B cell (primary cell): ENCODE data around the gene ATP11A. TPM values are rescaled to one million over a fixed set of nuclear protein-coding genes. Genes with fewer than 3 reads are reported as not detected.

Source experiments
- ATAC-seq: fragments of 200-7000 bp; cut with Tn5 transposase; one replicate; pipeline ENCODE4 v1.10.0; 2021; ENCODE audit warnings: low read depth, mild to moderate bottlenecking, moderate number of reproducible peaks, moderate library complexity
- CTCF ChIA-PET: fragments of 350-600 bp; sonication (Branson Sonifier 250); formaldehyde crosslinking; loops from one replicate; lab custom pipeline; 2021; ENCODE audit warnings: antibody characterized with exemption, inconsistent platforms; lab: Charles Lee
- POLR2A ChIA-PET: fragments of 350-600 bp; sonication (Branson Sonifier 250); formaldehyde crosslinking; loops from one replicate; lab custom pipeline; 2021; ENCODE audit warnings: antibody characterized with exemption; lab: Charles Lee
- DNase-seq: peaks from one replicate; pipeline ENCODE4 v3.0.0; 2013
- H2AFZ ChIP-seq: 2 replicates; pipeline ENCODE4 v1.6.1; 2012; ENCODE audit warnings: mild to moderate bottlenecking, low read depth, low read length; ENCODE audit not compliant: insufficient read depth, poor library complexity, severe bottlenecking
- H3K27ac ChIP-seq, 2 donors: 1 replicate in 1 of 2; 2 replicates in 1 of 2; pipeline ENCODE4 v1.5.1; 2012 to 2013; ENCODE audit warnings: low read length in 2 of 2, mild to moderate bottlenecking in 2 of 2, moderate library complexity in 1 of 2
- H3K27me3 ChIP-seq, 4 experiments: fragments of 200-600 bp in 1 of 4; sonication (generic) in 1 of 4; replicated peaks in 1 of 4; 1 replicate in 2 of 4; 2 replicates in 2 of 4; pipeline versions ENCODE4 v1.6.1 to v1.7.0; 2013 to 2016; ENCODE audit warnings: low read length in 3 of 4, mild to moderate bottlenecking in 2 of 4, mixed read lengths in 1 of 4, moderate library complexity in 1 of 4; ENCODE audit not compliant: insufficient read depth in 4 of 4, control insufficient read depth in 3 of 4; ENCODE audit errors: control extremely low read depth in 1 of 4
- H3K36me3 ChIP-seq, 2 experiments: replicated peaks in 1 of 2; 1 replicate in 1 of 2; 2 replicates in 1 of 2; pipeline versions ENCODE4 v1.6.1 to v1.7.1; 2013; ENCODE audit warnings: low read length in 1 of 2; ENCODE audit not compliant: insufficient read depth in 2 of 2, control insufficient read depth in 1 of 2; ENCODE audit errors: control extremely low read depth in 1 of 2, extremely low read depth in 1 of 2
- H3K4me1 ChIP-seq, 2 donors: fragments of 200-600 bp in 1 of 2; sonication (generic) in 1 of 2; 1 replicate in 1 of 2; 2 replicates in 1 of 2; pipeline versions ENCODE4 v1.5.1 to v1.6.1; 2013 to 2017; ENCODE audit warnings: low read length in 2 of 2; ENCODE audit not compliant: control insufficient read depth in 2 of 2, insufficient read depth in 2 of 2
- H3K4me2 ChIP-seq: replicated peaks from 2 replicates; pipeline ENCODE3; 2012; ENCODE audit warnings: mild to moderate bottlenecking, low read depth, low read length; ENCODE audit not compliant: poor library complexity, severe bottlenecking
- H3K4me3 ChIP-seq, 5 experiments: fragments of 200-600 bp in 1 of 5; sonication (generic) in 1 of 5; 1 replicate in 3 of 5; 2 replicates in 2 of 5; pipeline versions ENCODE4 v1.5.1 to v1.7.0; 2011 to 2016; ENCODE audit warnings: low read length in 4 of 5, mild to moderate bottlenecking in 4 of 5, low read depth in 2 of 5, control low read depth in 1 of 5, moderate library complexity in 1 of 5; ENCODE audit not compliant: insufficient read depth in 1 of 5; ENCODE audit errors: control extremely low read depth in 1 of 5, extremely low read depth in 1 of 5
- H3K79me2 ChIP-seq: fragments of 200-600 bp; sonication (generic); one replicate; pipeline ENCODE4 v1.6.0; 2016; ENCODE audit warnings: low read length; ENCODE audit not compliant: control insufficient read depth, insufficient read depth
- H3K9ac ChIP-seq: fragments of 200-600 bp; sonication (generic); 2 replicates; pipeline ENCODE4 v1.6.1; 2017; ENCODE audit warnings: mild to moderate bottlenecking, low read length, moderate library complexity
- H3K9me3 ChIP-seq, 3 donors: one replicate each; pipeline versions ENCODE4 v1.6.1 to v1.7.1; 2013; ENCODE audit warnings: low read length in 2 of 3; ENCODE audit not compliant: control insufficient read depth in 2 of 3, insufficient read depth in 1 of 3; ENCODE audit errors: control extremely low read depth in 1 of 3
- H4K20me1 ChIP-seq: 2 replicates; pipeline ENCODE4 v1.6.0; 2012; ENCODE audit warnings: mild to moderate bottlenecking, low read length; ENCODE audit not compliant: insufficient read depth, control insufficient read depth, poor library complexity, severe bottlenecking
- H3K27ac Mint-ChIP-seq: one replicate; pipeline ENCODE4 v1.8.0; 2021; ENCODE audit warnings: mixed read lengths
- H3K27me3 Mint-ChIP-seq: one replicate; pipeline ENCODE4 v1.8.0; 2021; ENCODE audit warnings: mixed read lengths
- H3K4me1 Mint-ChIP-seq: one replicate; pipeline ENCODE4 v1.8.0; 2021; ENCODE audit warnings: mixed read lengths
- H3K4me3 Mint-ChIP-seq: one replicate; pipeline ENCODE4 v1.8.0; 2021; ENCODE audit warnings: mixed read lengths
- H3K9me3 Mint-ChIP-seq: one replicate; pipeline ENCODE4 v1.8.0; 2022; ENCODE audit warnings: mixed read lengths; ENCODE audit not compliant: insufficient read depth
- CTCF ChIP-seq: fragments of 200-600 bp; IDR thresholded peaks from one replicate; pipeline ENCODE4 v1.8.0; 2022; ENCODE audit warnings: antibody characterized with exemption, mild to moderate bottlenecking
- EZH2 ChIP-seq: IDR thresholded peaks from 2 replicates; pipeline ENCODE4 v1.6.1; 2012; ENCODE audit warnings: borderline replicate concordance, low read depth, mild to moderate bottlenecking, moderate library complexity, low read length; ENCODE audit not compliant: insufficient read depth, poor library complexity, severe bottlenecking
- WGBS: methylation state at CpG from one replicate; pipeline ENCODE4 v1.1.5; 2013; ENCODE audit warnings: missing lambda C conversion rate; ENCODE audit not compliant: insufficient coverage; 5-methylcytosine and 5-hydroxymethylcytosine counted together
- intact Hi-C: fragments of 100-400 bp; cut with micrococcal nuclease; formaldehyde crosslinking; loops from one replicate; pipeline ENCODE4 v1.10.0; 2022
- polyA plus RNA-seq: library from polyadenylated mRNA; depleted of rRNA; stranded (reverse); fragments of >200 nt; gene quantifications from 2 replicates; pipeline ENCODE4 v1.2.3, GENCODE V29; 2012
- total RNA-seq, 2 donors: library from RNA; stranded (reverse); fragments of 120-200 nt in 1 of 2; gene quantifications; 1 replicate in 1 of 2; 2 replicates in 1 of 2; pipeline versions ENCODE4 v1.2.3 to v1.2.4, GENCODE V29; 2013 to 2022

The ATP11A gene
- total and polyA plus RNA-seq, 2 donors (not counting 1 experiment from before 2014, with no cell fraction given), result 36.9 to 60.3 TPM

- ChIA-PET POLR2A (no interaction called here), CTCF (no interaction called here)
- intact Hi-C loops, result loop anchor here (5.0 kb wide), 1 partner anchor 179 kb away; the partner anchor contains the start of gene ATP11A
- Histone ChIP-seq H3K27ac (no peak overlapping the region), H3K9ac (no peak overlapping the region), H3K36me3 (peaks cover 0 to 2% of the 10 kb centered on the region in 2 experiments), H3K4me2 (no peak overlapping the region), H4K20me1 (peaks cover 6% of the 10 kb centered on the region), H2AFZ (no peak overlapping the region), H3K4me1 (peaks cover 21 to 34% of the 10 kb centered on the region in 2 donors), H3K4me3 (no peak overlapping the region), H3K27me3 (no peaks in the 10 kb centered on the region), H3K9me3 (peaks cover 1 to 40% (median 8%) of the 10 kb centered on the region in 3 donors), H3K79me2 (no peaks in the 10 kb centered on the region)
- WGBS, result 91% methylated on average over 28 of the region's 28 CpGs
- H3K27ac Mint-ChIP-seq, result no peak overlapping the region
- H3K27me3 Mint-ChIP-seq, result no peaks in the 10 kb centered on the region
- H3K9me3 Mint-ChIP-seq, result no peaks in the 10 kb centered on the region
- no peak overlapping the region for H3K4me3 Mint-ChIP-seq
- DNase-seq (no peak), ATAC-seq (no peak)
- H3K4me1 Mint-ChIP-seq, result peaks cover 32% of the 10 kb centered on the region
- TF ChIP-seq CTCF (no peak), EZH2 (no peak)
Measured at GRCh38 chr13:112870737-112871287, 181.0 kb downstream of the ATP11A start.

GRCh38 chr13:112871742-112872141 is 181.9 kb downstream of the ATP11A start:
- no peaks in the 10 kb centered on the region for H3K27me3 Mint-ChIP-seq
- WGBS, result 93% methylated on average over 9 of the region's 12 CpGs
- no peaks in the 10 kb centered on the region for H3K27me3 ChIP-seq
- peaks cover 3% of the 10 kb centered on the region for H3K79me2 ChIP-seq
- CTCF ChIA-PET, result no interaction called here
- peaks cover 32% of the 10 kb centered on the region for H3K4me1 Mint-ChIP-seq
- no peak overlapping the region for H3K27ac Mint-ChIP-seq
- H3K9me3 ChIP-seq, result peaks cover 0 to 40% (median 8%) of the 10 kb centered on the region in 3 donors
- no peak overlapping the region for H2AFZ ChIP-seq
- H3K27ac ChIP-seq, result no peak overlapping the region
- no peaks in the 10 kb centered on the region for H3K9me3 Mint-ChIP-seq
- peaks cover 21 to 34% of the 10 kb centered on the region in 2 donors for H3K4me1 ChIP-seq
- no peak overlapping the region for H3K9ac ChIP-seq
- intact Hi-C loops, result loop anchor here (5.0 kb wide), 1 partner anchor 179 kb away; the partner anchor contains the start of gene ATP11A
- H3K4me2 ChIP-seq, result peak overlapping the region; percentile 20
- ATAC-seq, result no peak
- no peak overlapping the region for H3K4me3 Mint-ChIP-seq
- no peak overlapping the region for H3K4me3 ChIP-seq
- POLR2A ChIA-PET, result no interaction called here
- peaks cover 6% of the 10 kb centered on the region for H4K20me1 ChIP-seq
- no peak for DNase-seq
- TF ChIP-seq EZH2 (no peak), CTCF (no peak)
- H3K36me3 ChIP-seq, result peaks cover 0 to 8% of the 10 kb centered on the region in 2 experiments
